Small intestine (tissue), 7 donors: Measurements from ENCODE around the gene GLRA2. TPM values are rescaled to one million over a fixed set of nuclear protein-coding genes. Genes with fewer than 3 reads are reported as not detected.
"Not testable (repeated sequence)": the region's sequence is repeated elsewhere in the genome, so short reads cannot be mapped to it uniquely, and the experiment has no call there.

Experiments used
- DNase-seq, 2 donors: peaks; one replicate each; pipeline versions ENCODE4 v3.0.0 to v3.0.0-alpha.2; 2013
- FAIRE-seq: peaks from 2 replicates; lab custom pipeline; 2012; peaks lifted over from hg19 to GRCh38; lab: Jason Lieb, UNC
- H3K27ac ChIP-seq, 3 donors: one replicate each; pipeline ENCODE4 v1.5.1; 2013; ENCODE audit warnings: low read length in 2 of 3, mild to moderate bottlenecking in 2 of 3, control low read depth in 1 of 3, inconsistent platforms in 1 of 3, low read depth in 1 of 3, moderate library complexity in 1 of 3
- H3K27me3 ChIP-seq, 3 donors: one replicate each; pipeline ENCODE4 v1.6.1; 2013; ENCODE audit warnings: low read length in 3 of 3, inconsistent platforms in 1 of 3; ENCODE audit not compliant: control insufficient read depth in 3 of 3, insufficient read depth in 3 of 3
- H3K36me3 ChIP-seq, 3 donors: one replicate each; pipeline ENCODE4 v1.6.1; 2013; ENCODE audit warnings: low read length in 3 of 3, inconsistent platforms in 1 of 3, low read depth in 1 of 3, mild to moderate bottlenecking in 1 of 3, moderate library complexity in 1 of 3; ENCODE audit not compliant: control insufficient read depth in 3 of 3, insufficient read depth in 2 of 3
- H3K4me1 ChIP-seq, 3 donors: one replicate each; pipeline ENCODE4 v1.6.1; 2013; ENCODE audit warnings: low read length in 2 of 3, inconsistent platforms in 1 of 3, low read depth in 1 of 3, mild to moderate bottlenecking in 1 of 3, moderate library complexity in 1 of 3; ENCODE audit not compliant: control insufficient read depth in 3 of 3, insufficient read depth in 2 of 3
- H3K4me3 ChIP-seq, 3 donors: one replicate each; pipeline ENCODE4 v1.5.1; 2013; ENCODE audit warnings: low read length in 3 of 3, control low read depth in 1 of 3, inconsistent platforms in 1 of 3, low read depth in 1 of 3, mild to moderate bottlenecking in 1 of 3, moderate library complexity in 1 of 3
- H3K9me3 ChIP-seq, 2 donors: one replicate each; pipeline ENCODE4 v1.6.1; 2013; ENCODE audit warnings: low read depth in 1 of 2, low read length in 1 of 2; ENCODE audit not compliant: control insufficient read depth in 2 of 2, insufficient read depth in 1 of 2
- WGBS, 3 donors: extraction: QIAGEN DNeasy Blood & Tissue Kit; methylation state at CpG; one replicate each; pipeline ENCODE4 v1.1.7; 2013; 5-methylcytosine and 5-hydroxymethylcytosine counted together
- polyA plus RNA-seq, 4 donors: library from polyadenylated mRNA; stranded (reverse) in 3 of 4; unstranded in 1 of 4; fragments of 200-250 nt in 3 of 4; fragments of 120-200 nt in 1 of 4; gene quantifications; one replicate each; pipeline versions ENCODE4 v1.2.1 to v1.2.3, GENCODE V29; 2013
- donor health status: healthy with polysubstance abuse.
- donor health status: control.
- donor health status: control.
- donor health status: Bipolar disorder and iron deficiency.
- donor health status: healthy.

The GLRA2 gene
- polyA plus RNA-seq, 4 donors = 0.15 to 0.33 TPM; not detected in 2

GRCh38 chrX:14672611-14673172, 143.4 kb downstream of the GLRA2 start:
- no peak for FAIRE-seq
- no peak for DNase-seq

GRCh38 chrX:14673236-14673635, 143.9 kb downstream of the GLRA2 start:
- Histone ChIP-seq H3K4me1 (peaks cover 0 to 6% (median 0%) of the 10 kb centered on the region in 3 donors), H3K36me3 (no peaks in the 10 kb centered on the region), H3K9me3 (no peaks in the 10 kb centered on the region), H3K27me3 (no peaks in the 10 kb centered on the region), H3K27ac (peak overlapping the region in 1 of 3 donors; percentile 51), H3K4me3 (no peak overlapping the region)
- FAIRE-seq (no peak), DNase-seq (no peak)
- 81 to 100% (median 88%) methylated on average over 1 of the region's 1 CpG for WGBS, 3 donors

More at GRCh38 chrX:14672611-14673172, 143.4 kb downstream of the GLRA2 start:
- H3K4me1 ChIP-seq = peaks cover 0 to 6% (median 0%) of the 10 kb centered on the region in 3 donors
- H3K27ac ChIP-seq = peak overlapping the region in 1 of 3 donors; percentile 11
- 67 to 81% (median 75%) methylated on average over 5 of the region's 5 CpGs for whole genome bisulfite sequencing, 3 donors
- no peaks in the 10 kb centered on the region for H3K36me3 ChIP-seq
- no peaks in the 10 kb centered on the region for H3K9me3 ChIP-seq
- H3K4me3 ChIP-seq = no peak overlapping the region
- no peaks in the 10 kb centered on the region for H3K27me3 ChIP-seq

- H3K4me1 ChIP-seq = peaks cover 0 to 6% (median 0%) of the 10 kb centered on the region in 3 donors
- H3K36me3 ChIP-seq = no peaks in the 10 kb centered on the region
- H3K27me3 ChIP-seq = no peaks in the 10 kb centered on the region
- peak overlapping the region in 1 of 3 donors; percentile 51 for H3K27ac ChIP-seq
- DNase-seq (peak; percentile 57 to 81), FAIRE-seq (no peak)
- no peaks in the 10 kb centered on the region for H3K9me3 ChIP-seq
- H3K4me3 ChIP-seq = no peak overlapping the region
- WGBS, 3 donors = 12 to 49% (median 40%) methylated on average over 4 of the region's 4 CpGs
These were observed 144.4 kb downstream of the GLRA2 start for GRCh38 chrX:14673764-14674163.

DNA sequence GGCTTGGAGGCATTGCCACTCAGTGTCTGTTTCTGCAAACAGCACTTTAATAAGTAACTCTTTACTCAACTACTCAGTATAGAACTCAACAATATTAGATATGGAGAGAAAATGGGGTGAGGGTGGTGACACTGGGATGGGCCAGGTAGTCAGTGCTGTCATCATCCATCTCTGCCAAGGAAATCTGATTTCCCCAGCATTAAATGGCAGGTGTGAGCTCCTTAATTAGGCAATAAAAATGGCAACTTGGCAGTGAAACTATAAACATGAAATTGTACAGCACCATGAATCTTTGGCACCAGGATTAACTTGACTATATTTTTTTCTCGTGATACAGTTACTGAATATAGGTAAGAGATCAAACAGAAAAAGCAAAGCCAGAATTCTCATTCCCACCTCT, 146.2 kb downstream of the GLRA2 start:
- Histone ChIP-seq H3K4me1 (peaks cover 0 to 6% (median 0%) of the 10 kb centered on the region in 3 donors), H3K27ac (no peak overlapping the region), H3K9me3 (no peaks in the 10 kb centered on the region), H3K36me3 (no peaks in the 10 kb centered on the region), H3K27me3 (no peaks in the 10 kb centered on the region), H3K4me3 (no peak overlapping the region)
- WGBS, 3 donors = 20 to 69% (median 57%) methylated on average over 1 of the region's 1 CpG
- FAIRE-seq (no peak), DNase-seq (peak in 1 of 2 donors; percentile 51)

DNA sequence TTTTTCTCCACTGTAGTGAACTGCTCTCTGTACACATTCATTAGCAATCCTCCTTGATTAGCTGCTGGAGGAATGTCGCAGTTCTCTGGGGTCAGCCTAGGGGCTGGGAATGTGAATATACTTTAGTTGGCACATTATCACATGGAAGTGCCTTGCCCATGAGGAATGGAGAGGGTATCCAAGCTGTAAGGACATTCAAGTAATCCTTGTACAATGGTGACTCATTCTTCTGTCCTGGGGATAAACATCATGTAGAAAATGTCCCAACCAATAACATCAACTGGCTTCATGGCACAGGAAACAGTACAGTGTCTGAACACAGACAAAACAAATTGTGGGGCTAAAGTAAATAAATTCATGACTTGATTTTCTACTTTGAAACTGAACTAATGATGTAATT, 147.1 kb downstream of the GLRA2 start:
- no peak for FAIRE-seq

GRCh38 chrX:14688331-14688730, 159.0 kb downstream of the GLRA2 start:
- H3K27ac ChIP-seq, DNase-seq, FAIRE-seq, H3K36me3 ChIP-seq, H3K4me3 ChIP-seq, H3K9me3 ChIP-seq, H3K4me1 ChIP-seq, H3K27me3 ChIP-seq: not testable (repeated sequence)
- WGBS, 3 donors = 92 to 96% (median 94%) methylated on average over 9 to 10 of the region's 10 CpGs

More for the DNA sequence above, 147.1 kb downstream of the GLRA2 start:
- no peak for DNase-seq
- WGBS, 3 donors = 67 to 94% (median 80%) methylated on average over 1 of the region's 1 CpG
- Histone ChIP-seq H3K4me3 (no peak overlapping the region), H3K36me3 (no peaks in the 10 kb centered on the region), H3K27ac (no peak overlapping the region), H3K9me3 (no peaks in the 10 kb centered on the region), H3K4me1 (peaks cover 0 to 6% (median 0%) of the 10 kb centered on the region in 3 donors), H3K27me3 (no peaks in the 10 kb centered on the region)

DNA sequence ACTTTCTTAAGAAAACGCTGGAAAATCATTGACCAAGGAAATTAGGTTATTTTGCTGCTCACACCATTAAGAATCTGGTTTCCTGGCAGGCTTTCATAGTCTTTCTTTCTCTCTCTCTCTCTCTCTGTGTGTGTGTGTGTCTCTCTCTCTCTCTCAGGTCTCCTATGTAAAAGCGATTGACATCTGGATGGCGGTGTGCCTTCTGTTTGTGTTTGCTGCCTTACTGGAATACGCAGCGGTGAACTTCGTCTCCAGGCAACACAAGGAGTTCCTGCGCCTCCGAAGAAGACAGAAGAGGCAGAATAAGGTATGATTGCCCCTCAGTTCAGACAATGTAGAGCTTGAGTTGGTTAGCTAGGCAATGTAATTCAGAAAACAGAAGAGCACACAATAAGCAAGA, 161.2 kb downstream of the GLRA2 start:
- DNase-seq (peak in 1 of 2 donors; percentile 18), FAIRE-seq (no peak)

DNA sequence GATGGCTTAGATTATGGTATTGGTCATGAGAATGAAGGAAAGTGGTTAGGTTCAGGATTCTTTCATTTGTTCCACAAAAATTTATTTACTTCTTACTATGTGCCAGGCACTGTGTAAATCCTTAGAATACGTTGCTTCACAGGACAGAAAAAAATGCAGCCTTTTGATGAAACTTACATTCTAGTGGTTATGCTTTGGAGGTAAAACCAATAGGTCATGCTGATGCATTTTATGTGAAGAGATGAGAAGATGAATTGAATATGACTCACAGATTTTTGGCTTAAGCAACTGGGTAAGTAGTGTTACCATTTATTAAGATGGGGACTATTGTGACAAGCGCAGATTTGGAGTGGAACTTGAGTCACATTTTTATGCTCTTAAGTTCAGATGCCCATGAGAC, 165.3 kb downstream of the GLRA2 start:
- WGBS, 3 donors = 72 to 90% (median 89%) methylated on average over 2 of the region's 2 CpGs
- no peaks in the 10 kb centered on the region for H3K36me3 ChIP-seq
- FAIRE-seq = no peak
- H3K27me3 ChIP-seq = no peaks in the 10 kb centered on the region
- no peak for DNase-seq
- H3K9me3 ChIP-seq = no peaks in the 10 kb centered on the region
- H3K4me3 ChIP-seq = no peak overlapping the region
- no peak overlapping the region for H3K27ac ChIP-seq
- peaks cover 0 to 5% (median 0%) of the 10 kb centered on the region in 3 donors for H3K4me1 ChIP-seq

More for the DNA sequence above, 161.2 kb downstream of the GLRA2 start:
- Histone ChIP-seq H3K9me3 (no peaks in the 10 kb centered on the region), H3K36me3 (no peaks in the 10 kb centered on the region), H3K27ac (no peak overlapping the region), H3K4me3 (no peak overlapping the region), H3K27me3 (no peaks in the 10 kb centered on the region), H3K4me1 (no peaks in the 10 kb centered on the region)
- WGBS, 3 donors = 78 to 84% (median 83%) methylated on average over 8 of the region's 8 CpGs
